CD4-positive, CD25-positive, alpha-beta regulatory T cell (primary cell): ENCODE results near the gene MEF2B. TPM values are rescaled to one million over a fixed set of nuclear protein-coding genes. Genes with fewer than 3 reads are reported as not detected.
"Not testable (repeated sequence)": the region's sequence is repeated elsewhere in the genome, so short reads cannot be mapped to it uniquely, and the experiment has no call there.

ENCODE experiments used
- ATAC-seq, 2 donors: fragments of 150-1000 bp; cut with Tn5 transposase; one replicate each; pipeline ENCODE4 v1.10.0; 2021; ENCODE audit warnings: low read depth in 2 of 2, moderate number of reproducible peaks in 2 of 2, moderate library complexity in 1 of 2
- DNase-seq, 3 donors: peaks; one replicate each; pipeline versions ENCODE4 v3.0.0 to v3.0.0-alpha.2; 2012 to 2022; ENCODE audit warnings: mixed read lengths in 1 of 3
- H3K27ac ChIP-seq: one replicate; pipeline ENCODE4 v1.7.0; 2013; ENCODE audit warnings: mild to moderate bottlenecking, low read length; ENCODE audit not compliant: insufficient read depth, poor library complexity, severe bottlenecking
- H3K27me3 ChIP-seq: one replicate; pipeline ENCODE4 v1.7.0; 2013; ENCODE audit warnings: low read length; ENCODE audit not compliant: control insufficient read depth, insufficient read depth
- H3K36me3 ChIP-seq: one replicate; pipeline ENCODE4 v1.7.0; 2013; ENCODE audit warnings: mild to moderate bottlenecking, low read length, moderate library complexity; ENCODE audit not compliant: control insufficient read depth, insufficient read depth
- H3K4me1 ChIP-seq: 2 replicates; pipeline ENCODE4 v1.7.0; 2013; ENCODE audit warnings: mild to moderate bottlenecking, low read length; ENCODE audit not compliant: insufficient read depth, control insufficient read depth, poor library complexity, severe bottlenecking
- H3K4me3 ChIP-seq: one replicate; pipeline ENCODE4 v1.7.0; 2013; ENCODE audit warnings: low read depth, mild to moderate bottlenecking, low read length, moderate library complexity
- H3K9me3 ChIP-seq, 2 experiments: 1 replicate in 1 of 2; 2 replicates in 1 of 2; pipeline ENCODE4 v1.7.0; 2013; ENCODE audit warnings: low read length in 2 of 2, mild to moderate bottlenecking in 1 of 2, moderate library complexity in 1 of 2; ENCODE audit not compliant: control insufficient read depth in 2 of 2
- H3K27ac Mint-ChIP-seq, 3 donors: one replicate each; pipeline ENCODE4 v1.8.0; 2020 to 2022; ENCODE audit warnings: mild to moderate bottlenecking in 3 of 3, mixed read lengths in 3 of 3, moderate library complexity in 2 of 3
- H3K27me3 Mint-ChIP-seq: one replicate; pipeline ENCODE4 v1.8.0; 2022; ENCODE audit warnings: mild to moderate bottlenecking, mixed read lengths
- H3K36me3 Mint-ChIP-seq: one replicate; pipeline ENCODE4 v1.8.0; 2020; ENCODE audit warnings: mixed read lengths
- H3K4me1 Mint-ChIP-seq, 4 donors: one replicate each; pipeline ENCODE4 v1.8.0; 2020 to 2022; ENCODE audit warnings: mixed read lengths in 4 of 4, mild to moderate bottlenecking in 1 of 4
- H3K4me3 Mint-ChIP-seq, 4 donors: one replicate each; pipeline ENCODE4 v1.8.0; 2020 to 2022; ENCODE audit warnings: mild to moderate bottlenecking in 4 of 4, mixed read lengths in 4 of 4, moderate library complexity in 3 of 4
- H3K9me3 Mint-ChIP-seq, 7 donors: one replicate each; pipeline ENCODE4 v1.8.0; 2020 to 2022; ENCODE audit warnings: mixed read lengths in 7 of 7, mild to moderate bottlenecking in 3 of 7, moderate library complexity in 2 of 7
- polyA plus RNA-seq, 4 donors: library from polyadenylated mRNA; unstranded; fragments of 300-500 nt; fragmentation: Illumina TruSeq; gene quantifications; one replicate each; pipeline ENCODE4 v1.2.3, GENCODE V29; 2021
- total RNA-seq: library from RNA; stranded (reverse); gene quantifications from one replicate; pipeline ENCODE4 v1.2.3, GENCODE V29; 2022

Gene MEF2B
- total and polyA plus RNA-seq, 5 donors from 2014 or later: 0.30 to 3.5 TPM; not detected in 3

GRCh38 chr19:19139876-19140229 is 30.2 kb downstream of the MEF2B start:
- no peak for DNase-seq
- Mint-ChIP-seq H3K27ac (no peak overlapping the region), H3K36me3 (no peaks in the 10 kb centered on the region), H3K27me3 (no peaks in the 10 kb centered on the region), H3K4me3 (peak overlapping the region in 2 of 4 donors; percentile 61 to 90), H3K9me3 (no peaks in the 10 kb centered on the region), H3K4me1 (peaks cover 6 to 36% (median 20%) of the 10 kb centered on the region in 4 donors)
- Histone ChIP-seq H3K9me3 (no peaks in the 10 kb centered on the region), H3K4me1 (peaks cover 16% of the 10 kb centered on the region), H3K36me3 (no peaks in the 10 kb centered on the region), H3K27me3 (no peaks in the 10 kb centered on the region), H3K4me3 (no peak overlapping the region), H3K27ac (no peak overlapping the region)
- ATAC-seq: no peak

- Histone ChIP-seq H3K4me3 (peak within 1 kb of the TSS; percentile 76), H3K9me3 (no peaks in the 10 kb centered on the region), H3K27me3 (no peaks in the 10 kb centered on the region), H3K36me3 (no peaks in the 10 kb centered on the region), H3K4me1 (peaks cover 19% of the 10 kb centered on the region), H3K27ac (peak within 1 kb of the TSS; percentile 57)
- Mint-ChIP-seq H3K4me1 (peaks cover 6 to 41% (median 20%) of the 10 kb centered on the region in 4 donors), H3K9me3 (no peaks in the 10 kb centered on the region), H3K27me3 (no peaks in the 10 kb centered on the region), H3K36me3 (no peaks in the 10 kb centered on the region), H3K4me3 (peak within 1 kb of the TSS; percentile 90 to 99 (median 96)), H3K27ac (peak within 1 kb of the TSS; percentile 72 to 99 (median 93))
- DNase-seq (peak; percentile 94 to 99 (median 95)), ATAC-seq (peak; percentile 100)
Observed at GRCh38 chr19:19138109-19138981, 31.7 kb downstream of the MEF2B start, which contains the start of gene TMEM161A. Gene TMEM161A (minus strand): TSS chr19:19138478. CDS start chr19:19138428, 50 bp downstream.

DNA sequence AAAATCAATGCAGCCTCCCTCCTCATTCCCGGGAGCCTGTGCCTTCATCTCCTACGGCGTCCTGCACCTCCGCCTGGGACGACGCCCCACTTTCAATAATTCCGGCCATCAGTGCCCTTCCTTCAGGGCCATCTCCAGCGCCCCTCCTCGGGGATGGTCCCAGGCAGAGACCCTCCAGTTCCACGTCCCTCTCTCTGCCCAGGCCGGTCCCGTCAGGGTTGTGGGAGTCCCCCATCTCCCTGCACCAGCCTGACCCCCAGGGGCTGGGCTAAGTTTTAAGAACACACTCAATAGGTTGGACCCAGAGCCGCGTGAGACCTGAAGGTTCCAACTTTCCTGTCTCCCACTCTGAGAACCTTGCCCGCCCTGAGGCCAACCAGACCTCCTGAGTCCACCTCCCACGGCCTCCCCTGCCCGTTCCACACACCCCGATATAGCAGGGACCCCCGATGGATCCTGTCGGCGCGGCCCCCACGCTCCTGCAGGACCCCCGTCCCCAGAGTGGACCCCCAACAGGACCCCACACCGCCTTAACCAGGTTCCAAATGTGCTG is 32.4 kb downstream of the MEF2B start:
- peaks cover 19% of the 10 kb centered on the region for H3K4me1 ChIP-seq
- no peaks in the 10 kb centered on the region for H3K27me3 ChIP-seq
- no peak for DNase-seq
- no peaks in the 10 kb centered on the region for H3K9me3 ChIP-seq
- H3K27ac ChIP-seq: peak overlapping the region; percentile 57
- no peaks in the 10 kb centered on the region for H3K36me3 Mint-ChIP-seq
- peak overlapping the region; percentile 90 to 99 (median 96) for H3K4me3 Mint-ChIP-seq
- ATAC-seq: no peak
- H3K9me3 Mint-ChIP-seq: no peaks in the 10 kb centered on the region
- H3K27ac Mint-ChIP-seq: peak overlapping the region in 2 of 3 donors; percentile 93 to 99
- H3K36me3 ChIP-seq: no peaks in the 10 kb centered on the region
- H3K4me1 Mint-ChIP-seq: peaks cover 6 to 41% (median 20%) of the 10 kb centered on the region in 4 donors
- H3K27me3 Mint-ChIP-seq: no peaks in the 10 kb centered on the region
- H3K4me3 ChIP-seq: peak overlapping the region; percentile 76

DNA sequence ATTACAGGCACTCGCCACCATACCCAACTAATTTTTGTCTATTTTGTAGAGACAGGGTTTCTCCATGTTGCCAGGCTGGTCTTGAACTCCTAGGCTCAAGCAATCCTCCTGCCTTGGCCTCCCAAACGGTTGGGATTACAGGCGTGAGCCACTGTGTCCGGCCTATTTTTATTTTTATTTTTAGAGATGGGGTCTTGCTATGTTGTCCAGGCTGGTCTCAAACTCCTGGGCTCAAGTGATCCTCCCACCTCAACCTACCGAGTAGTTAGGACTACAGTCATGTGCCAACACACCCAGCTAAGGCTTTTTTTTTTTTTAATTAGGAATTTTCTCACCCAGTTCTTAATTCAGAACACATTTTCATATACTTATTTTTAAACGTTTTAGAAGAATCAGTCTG is 34.4 kb downstream of the MEF2B start:
- peak overlapping the region in 1 of 4 donors; percentile 16 for H3K4me3 Mint-ChIP-seq

GRCh38 chr19:19134687-19135158 is 35.3 kb downstream of the MEF2B start:
- DNase-seq (peak; percentile 18 to 31 (median 21)), ATAC-seq (no peak)
- Histone ChIP-seq H3K4me3 (no peak overlapping the region), H3K27ac (no peak overlapping the region), H3K4me1 (peaks cover 19% of the 10 kb centered on the region), H3K9me3 (peaks cover 0 to 6% of the 10 kb centered on the region in 2 experiments), H3K27me3 (no peaks in the 10 kb centered on the region), H3K36me3 (no peaks in the 10 kb centered on the region)
- H3K4me3 Mint-ChIP-seq: no peak overlapping the region
- H3K4me1 Mint-ChIP-seq: peaks cover 6 to 39% (median 23%) of the 10 kb centered on the region in 4 donors
- peaks cover 0 to 3% (median 0%) of the 10 kb centered on the region in 7 donors for H3K9me3 Mint-ChIP-seq
- peaks cover 8% of the 10 kb centered on the region for H3K36me3 Mint-ChIP-seq
- peak overlapping the region in 1 of 3 donors; percentile 36 for H3K27ac Mint-ChIP-seq
- no peaks in the 10 kb centered on the region for H3K27me3 Mint-ChIP-seq

More for the DNA sequence above, 34.4 kb downstream of the MEF2B start:
- H3K9me3 Mint-ChIP-seq, H3K4me3 ChIP-seq, H3K9me3 ChIP-seq, H3K27me3 ChIP-seq, H3K27ac Mint-ChIP-seq, H3K27ac ChIP-seq, H3K36me3 ChIP-seq, H3K27me3 Mint-ChIP-seq, DNase-seq, H3K36me3 Mint-ChIP-seq, ATAC-seq: not testable (repeated sequence)
- H3K4me1 Mint-ChIP-seq: peaks cover 6 to 41% (median 23%) of the 10 kb centered on the region in 4 donors
- peaks cover 19% of the 10 kb centered on the region for H3K4me1 ChIP-seq

GRCh38 chr19:19133985-19134384 is 36.1 kb downstream of the MEF2B start:
- no peaks in the 10 kb centered on the region for H3K36me3 ChIP-seq
- H3K4me3 ChIP-seq: no peak overlapping the region
- ATAC-seq (no peak), DNase-seq (no peak)
- H3K4me1 ChIP-seq: peaks cover 19% of the 10 kb centered on the region
- peaks cover 0 to 3% (median 0%) of the 10 kb centered on the region in 7 donors for H3K9me3 Mint-ChIP-seq
- H3K27me3 ChIP-seq: no peaks in the 10 kb centered on the region
- no peak overlapping the region for H3K27ac ChIP-seq
- peaks cover 0 to 6% of the 10 kb centered on the region in 2 experiments for H3K9me3 ChIP-seq
- no peak overlapping the region for H3K4me3 Mint-ChIP-seq
- no peaks in the 10 kb centered on the region for H3K27me3 Mint-ChIP-seq
- peaks cover 6 to 32% (median 19%) of the 10 kb centered on the region in 4 donors for H3K4me1 Mint-ChIP-seq
- peaks cover 8% of the 10 kb centered on the region for H3K36me3 Mint-ChIP-seq
- no peak overlapping the region for H3K27ac Mint-ChIP-seq

- no peak overlapping the region for H3K27ac ChIP-seq
- H3K9me3 ChIP-seq: peaks cover 0 to 6% of the 10 kb centered on the region in 2 experiments
- Mint-ChIP-seq H3K27ac (no peak overlapping the region), H3K9me3 (peaks cover 0 to 3% (median 0%) of the 10 kb centered on the region in 7 donors), H3K4me3 (no peak overlapping the region), H3K4me1 (peaks cover 0 to 23% (median 11%) of the 10 kb centered on the region in 4 donors), H3K36me3 (peaks cover 10% of the 10 kb centered on the region), H3K27me3 (no peaks in the 10 kb centered on the region)
- H3K4me1 ChIP-seq: peaks cover 16% of the 10 kb centered on the region
- ATAC-seq (no peak), DNase-seq (no peak)
- H3K27me3 ChIP-seq: no peaks in the 10 kb centered on the region
- H3K36me3 ChIP-seq: no peaks in the 10 kb centered on the region
- H3K4me3 ChIP-seq: no peak overlapping the region
Observed at GRCh38 chr19:19132912-19133311, 37.2 kb downstream of the MEF2B start.
